HEK293T (cell line): ENCODE data around the gene SCML1.

ENCODE experiments used
- BHLHE40 ChIP-seq: fragments of 450-650 bp; IDR thresholded peaks from 2 replicates; pipeline ENCODE4 v1.6.1; 2016; ENCODE audit warnings: mild to moderate bottlenecking, moderate library complexity, borderline replicate concordance
- HDGF ChIP-seq: fragments of 450-650 bp; IDR thresholded peaks from 2 replicates; pipeline ENCODE4 v1.6.1; 2017; ENCODE audit warnings: antibody characterized with exemption, borderline replicate concordance
- SP1 ChIP-seq: fragments of 450-650 bp; IDR thresholded peaks from 2 replicates; pipeline ENCODE4 v1.6.1; 2017

- no peak for TF ChIP-seq SP1
- TF ChIP-seq BHLHE40 = no peak
- no peak for TF ChIP-seq HDGF
Observed at GRCh38 chrX:17741123-17741511, 3.8 kb downstream of the SCML1 start.
